ENCODE measurements around the gene FAM13A.

Gene FAM13A

GRCh38 chr4:88775026-88775425 is 282.0 kb downstream of the FAM13A start:
- DNase-seq (ENCODE audit: low read depth): no peak

GRCh38 chr4:88771883-88772450 is 285.0 kb downstream of the FAM13A start:
- DNase-seq (ENCODE audit: low read depth): no peak

GRCh38 chr4:88765729-88766128 is 291.3 kb downstream of the FAM13A start:
- peak; percentile 87 for DNase-seq (ENCODE audit: low read depth)

GRCh38 chr4:88763075-88763474 is 293.9 kb downstream of the FAM13A start:
- DNase-seq (ENCODE audit: low read depth): no peak

- DNase-seq (ENCODE audit: low read depth): no peak
Observed at GRCh38 chr4:88761861-88762523, 295.0 kb downstream of the FAM13A start.

- DNase-seq (ENCODE audit: low read depth): no peak
Observed at GRCh38 chr4:88761342-88761741, 295.6 kb downstream of the FAM13A start.

- DNase-seq (ENCODE audit: low read depth): no peak
Observed at GRCh38 chr4:88759895-88760290, 297.1 kb downstream of the FAM13A start.

GRCh38 chr4:88759039-88759894 is 297.7 kb downstream of the FAM13A start:
- peak; percentile 86 for DNase-seq (ENCODE audit: low read depth)

- DNase-seq (ENCODE audit: low read depth): peak; percentile 44
Observed at GRCh38 chr4:88758264-88758663, 298.7 kb downstream of the FAM13A start.

GRCh38 chr4:88757776-88758175 is 299.2 kb downstream of the FAM13A start:
- DNase-seq (ENCODE audit: low read depth): no peak

GRCh38 chr4:88757067-88757466 is 299.9 kb downstream of the FAM13A start:
- no peak for DNase-seq (ENCODE audit: low read depth)

GRCh38 chr4:88756149-88756548 is 300.8 kb downstream of the FAM13A start:
- DNase-seq (ENCODE audit: low read depth): no peak

GRCh38 chr4:88755454-88755853 is 301.5 kb downstream of the FAM13A start:
- no peak for DNase-seq (ENCODE audit: low read depth)

GRCh38 chr4:88754796-88755195 is 302.2 kb downstream of the FAM13A start:
- DNase-seq (ENCODE audit: low read depth): no peak

- no peak for DNase-seq (ENCODE audit: low read depth)
Observed at GRCh38 chr4:88753658-88754571, 303.1 kb downstream of the FAM13A start.

GRCh38 chr4:88752754-88753153 is 304.2 kb downstream of the FAM13A start:
- no peak for DNase-seq (ENCODE audit: low read depth)

GRCh38 chr4:88752076-88752463 is 304.9 kb downstream of the FAM13A start:
- no peak for DNase-seq (ENCODE audit: low read depth)

- DNase-seq (ENCODE audit: low read depth): no peak
Observed at GRCh38 chr4:88751258-88752075, 305.5 kb downstream of the FAM13A start.

GRCh38 chr4:88750369-88750768 is 306.6 kb downstream of the FAM13A start:
- no peak for DNase-seq (ENCODE audit: low read depth)

GRCh38 chr4:88747351-88747750 is 309.6 kb downstream of the FAM13A start:
- DNase-seq (ENCODE audit: low read depth): no peak

GRCh38 chr4:88746206-88746605 is 310.8 kb downstream of the FAM13A start:
- no peak for DNase-seq (ENCODE audit: low read depth)
